ENCODE measurements around the gene NDEL1. TPM values are rescaled to one million over a fixed set of nuclear protein-coding genes. Genes with fewer than 3 reads are reported as not detected.

NDEL1 gene
- total RNA-seq, 1 experiment from 2014 or later = 39.2 TPM

- POLR2A ChIA-PET = interaction anchor here (0.7 to 3.1 kb wide), 4 partner anchors 11 to 235 kb away, joined by 3 to 14 read pairs (median 8); partner anchors contain the start of genes NDEL1 and RNF222
- peak; percentile 65 for DNase-seq (ENCODE audit: low read depth, low spot score)
- TF ChIP-seq TCF7L2 (IDR thresholded peaks at IDR 0.05; ENCODE audit: borderline replicate concordance, extremely low read depth, insufficient read depth, insufficient read length) (no peak), POLR2A (IDR thresholded peaks at IDR 0.05; ENCODE audit: borderline replicate concordance, extremely low read depth, insufficient read depth, insufficient read length) (no peak), POLR2AphosphoS5 (IDR thresholded peaks at IDR 0.05; ENCODE audit: low read depth, low read length) (peak; percentile 72), SIN3A (IDR thresholded peaks at IDR 0.05; ENCODE audit: low read depth) (0 out of 2 replicates have a peak, but pooled peaks have one; percentile 35), SRF (IDR thresholded peaks at IDR 0.05; ENCODE audit: low read depth) (no peak), REST (IDR thresholded peaks at IDR 0.05; ENCODE audit: low read depth) (no peak), FOSL1 (IDR thresholded peaks at IDR 0.05; ENCODE audit: low read depth) (peak; percentile 67), ZFX (IDR thresholded peaks at IDR 0.05) (peak; percentile 33; the same call in 1 of the 2 replicates), RAD21 (IDR thresholded peaks at IDR 0.05; ENCODE audit: low read depth) (no peak), CEBPB (IDR thresholded peaks at IDR 0.05; ENCODE audit: low read depth) (no peak), SP1 (IDR thresholded peaks at IDR 0.05; ENCODE audit: low read depth) (peak; percentile 53), EGR1 (IDR thresholded peaks at IDR 0.05; ENCODE audit: low read depth) (no peak), EZH2phosphoT487 (IDR thresholded peaks at IDR 0.05; ENCODE audit: borderline replicate concordance) (no peak), ELF1 (IDR thresholded peaks at IDR 0.05; ENCODE audit: borderline replicate concordance, low read depth) (no peak), CTCF (IDR thresholded peaks at IDR 0.05 in 2 of 3, conservative IDR thresholded peaks at IDR 0.05 in 1 of 3; ENCODE audit: borderline replicate concordance in 1 of 3, insufficient read depth in 1 of 3, low read depth in 2 of 3, low read length in 2 of 3) (no peak), ATF3 (IDR thresholded peaks at IDR 0.05) (no peak), ZBTB33 (IDR thresholded peaks at IDR 0.05; ENCODE audit: extremely low read depth, insufficient replicate concordance, low read length) (no peak), CBX3 (IDR thresholded peaks at IDR 0.05; ENCODE audit: low read depth) (peak; percentile 57; the same call in 1 of the 2 replicates), EZH2 (IDR thresholded peaks at IDR 0.05) (no peak), MAX (IDR thresholded peaks at IDR 0.05) (peak; percentile 70), YY1 (IDR thresholded peaks at IDR 0.05; ENCODE audit: extremely low read depth, insufficient replicate concordance, low read depth, low read length) (no peak)
These were observed 27.3 kb upstream of the NDEL1 start for GRCh38 chr17:8408371-8408770.

More at GRCh38 chr17:8408371-8408770, 27.3 kb upstream of the NDEL1 start:
- intact Hi-C loops (cut with micrococcal nuclease) = no loop called here
- Histone ChIP-seq H3K4me3 (replicated peaks in 1 of 2; ENCODE audit: low read depth in 1 of 2, low read length in 2 of 2) (peak overlapping the region; percentile 47 to 59), H4K20me1 (ENCODE audit: insufficient read depth) (no peaks in the 10 kb centered on the region), H3K9ac (ENCODE audit: low read length) (peak overlapping the region; percentile 71), H3K4me2 (ENCODE audit: low read length) (peak overlapping the region; percentile 91), H3K27ac (ENCODE audit: low read depth, low read length) (peak overlapping the region; percentile 96), H3K9me2 (ENCODE audit: insufficient read depth) (no peaks in the 10 kb centered on the region), H3K36me3 (ENCODE audit: control insufficient read depth in 1 of 2, insufficient read depth in 2 of 2, low read length in 2 of 2) (no peaks in the 10 kb centered on the region), H3K9me3 (ENCODE audit: control insufficient read depth in 1 of 2, insufficient read depth in 1 of 2, low read depth in 1 of 2, low read length in 2 of 2) (no peaks in the 10 kb centered on the region), H3K79me2 (ENCODE audit: insufficient read depth, low read length) (no peaks in the 10 kb centered on the region), H2AFZ (ENCODE audit: low read depth, low read length, poor library complexity, severe bottlenecking) (peak overlapping the region; percentile 68), H3K4me1 (ENCODE audit: control insufficient read depth in 1 of 2, insufficient read depth in 2 of 2, low read length in 2 of 2) (peaks cover 9 to 49% of the 10 kb centered on the region in 2 experiments), H3K27me3 (ENCODE audit: insufficient read depth, low read length) (no peaks in the 10 kb centered on the region)
- BruUV-seq (replicated peaks) = no TSS peak
- ATAC-seq = peak; percentile 94
- ChIA-PET CTCF (interaction anchor here (1.0 to 2.3 kb wide), 2 partner anchors 23 to 25 kb away, joined by 3 to 9 read pairs; no protein-coding TSS in a partner anchor), RAD21 (ENCODE audit: low non-redundant PET in 1 of 2, low total read pairs in 2 of 2, uncharacterized antibody in 2 of 2, unreplicated experiment in 2 of 2) (interaction anchor here in 1 of 2 experiments (1.0 kb wide), 1 partner anchor 25 kb away, joined by 4 read pairs; no protein-coding TSS in a partner anchor)

Measured in HCT116 (cell line).